GM19438 (cell line): ENCODE measurements around the gene SYAP1.
A peak's percentile ranks its signal among the peaks of the same experiment; 100 is the strongest.
"Not testable (repeated sequence)": the region's sequence is repeated elsewhere in the genome, so short reads cannot be mapped to it uniquely, and the experiment has no call there.

ENCODE experiments used
- ATAC-seq: cut with Tn5 transposase; IDR thresholded peaks from one replicate; pipeline ENCODE4 v1.9.1; 2021; ENCODE audit warnings: low read depth; ENCODE audit not compliant: unreplicated experiment

SYAP1 gene, protein sequence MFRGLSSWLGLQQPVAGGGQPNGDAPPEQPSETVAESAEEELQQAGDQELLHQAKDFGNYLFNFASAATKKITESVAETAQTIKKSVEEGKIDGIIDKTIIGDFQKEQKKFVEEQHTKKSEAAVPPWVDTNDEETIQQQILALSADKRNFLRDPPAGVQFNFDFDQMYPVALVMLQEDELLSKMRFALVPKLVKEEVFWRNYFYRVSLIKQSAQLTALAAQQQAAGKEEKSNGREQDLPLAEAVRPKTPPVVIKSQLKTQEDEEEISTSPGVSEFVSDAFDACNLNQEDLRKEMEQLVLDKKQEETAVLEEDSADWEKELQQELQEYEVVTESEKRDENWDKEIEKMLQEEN

DNA sequence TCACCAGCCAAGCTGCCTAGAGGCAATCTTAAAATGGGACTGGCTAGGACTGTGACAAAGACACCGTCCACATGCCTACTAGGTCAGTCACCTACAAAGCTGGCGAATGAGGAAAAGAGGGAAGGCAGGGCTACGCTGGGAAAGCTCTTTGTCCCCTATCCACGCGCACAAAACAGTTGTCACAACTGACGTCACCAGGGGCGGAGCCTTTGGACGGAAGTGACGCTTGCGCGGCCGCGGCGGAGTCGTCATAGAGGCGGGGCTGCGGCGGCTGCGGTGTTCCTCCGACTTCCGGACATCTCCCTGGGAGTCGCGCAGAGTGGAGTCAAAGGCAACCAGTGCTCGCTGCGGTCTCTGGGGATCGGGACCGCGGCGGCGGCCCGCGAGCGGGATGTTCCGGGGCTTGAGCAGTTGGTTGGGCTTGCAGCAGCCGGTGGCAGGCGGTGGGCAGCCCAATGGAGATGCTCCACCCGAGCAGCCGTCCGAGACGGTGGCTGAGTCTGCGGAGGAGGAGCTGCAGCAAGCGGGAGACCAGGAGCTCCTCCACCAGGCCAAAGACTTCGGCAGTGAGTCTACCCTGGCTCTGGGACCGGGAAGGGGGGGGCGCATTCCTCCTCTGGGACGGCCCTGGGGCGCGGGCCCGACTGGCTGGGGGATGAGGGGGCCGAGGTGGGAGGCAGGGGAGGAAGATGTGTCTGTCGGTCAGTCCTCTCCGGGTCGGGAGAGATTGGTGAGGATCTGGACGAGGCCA lies at the start of gene SYAP1:
Gene SYAP1, plus strand, starts transcription at position 279 of the 751 bp plus-strand sequence. Its CDS starts 113 bp downstream, at position 392.
- ATAC-seq, result peak; percentile 98

DNA sequence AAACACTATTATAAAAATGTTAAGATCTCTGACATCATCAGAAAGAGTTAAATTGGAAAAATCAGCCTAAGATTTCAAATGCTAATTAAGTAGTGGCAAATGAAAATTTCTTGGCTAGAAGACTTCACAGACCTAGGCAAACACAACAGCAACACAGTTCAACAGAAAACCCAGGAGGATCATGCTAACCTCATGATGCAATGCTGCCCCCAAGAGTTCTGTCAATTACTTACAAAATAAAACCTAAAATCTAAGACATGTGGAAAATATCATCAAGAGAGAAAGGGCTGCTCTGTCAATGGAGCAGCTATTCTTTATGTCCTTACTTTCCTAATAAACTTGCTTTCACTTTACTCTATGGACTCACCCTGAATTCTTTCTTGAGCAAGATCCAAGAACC lies 48.4 kb upstream of the SYAP1 start:
- no peak for ATAC-seq

- no peak for ATAC-seq
Measured at GRCh38 chrX:16678689-16679088, 40.7 kb upstream of the SYAP1 start.

- no peak for ATAC-seq
Measured at GRCh38 chrX:16683007-16683664, 36.3 kb upstream of the SYAP1 start.

- ATAC-seq, result no peak
Measured at GRCh38 chrX:16687514-16687913, 31.9 kb upstream of the SYAP1 start.

DNA sequence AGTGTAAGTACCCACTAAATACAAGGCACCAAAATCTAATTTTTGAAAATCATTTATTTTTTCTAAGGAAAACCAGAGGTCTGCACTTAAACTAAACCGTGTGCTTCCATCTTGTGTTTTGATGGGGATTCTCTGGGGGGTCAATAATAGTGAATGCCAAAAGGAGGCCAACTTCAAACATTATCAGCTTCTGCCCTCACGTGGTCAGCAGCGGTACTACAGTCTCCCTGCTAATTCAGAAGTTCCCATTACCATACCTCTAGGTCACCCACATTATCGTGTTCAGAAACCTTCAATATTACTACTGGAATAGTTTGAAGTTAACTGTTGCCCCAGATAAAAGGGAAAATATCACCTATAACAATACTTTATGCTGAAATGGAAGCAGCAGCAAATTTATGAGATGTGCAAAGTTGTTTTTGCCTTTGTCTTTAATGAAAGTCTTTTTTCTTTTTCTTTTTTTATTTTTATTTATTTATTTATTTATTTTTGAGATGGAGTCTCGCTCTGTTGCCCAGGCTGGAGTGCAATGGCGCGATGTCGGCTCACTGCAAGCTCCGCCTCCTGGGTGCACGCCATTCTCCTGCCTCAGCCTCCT lies 24.2 kb upstream of the SYAP1 start:
- ATAC-seq, result peak; percentile 78

DNA sequence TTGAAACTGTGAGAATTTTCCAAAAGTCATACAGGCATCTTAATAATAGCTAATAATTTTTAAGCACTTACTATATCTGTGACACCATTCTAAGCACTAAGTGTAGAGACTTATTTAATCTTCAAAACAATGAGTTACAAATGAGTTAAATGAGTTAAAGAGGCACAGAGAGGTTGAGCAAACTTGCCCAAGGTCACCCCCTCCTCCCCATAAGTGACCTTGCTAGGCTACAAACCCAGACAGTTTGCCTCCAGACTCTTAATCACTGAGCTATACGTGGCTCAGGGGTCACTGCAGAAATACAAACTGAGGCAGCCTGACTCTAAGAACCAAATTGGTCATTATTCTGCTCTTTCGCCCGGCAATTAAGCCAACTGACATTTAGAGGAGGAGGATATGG lies 22.5 kb upstream of the SYAP1 start:
- ATAC-seq, result no peak

DNA sequence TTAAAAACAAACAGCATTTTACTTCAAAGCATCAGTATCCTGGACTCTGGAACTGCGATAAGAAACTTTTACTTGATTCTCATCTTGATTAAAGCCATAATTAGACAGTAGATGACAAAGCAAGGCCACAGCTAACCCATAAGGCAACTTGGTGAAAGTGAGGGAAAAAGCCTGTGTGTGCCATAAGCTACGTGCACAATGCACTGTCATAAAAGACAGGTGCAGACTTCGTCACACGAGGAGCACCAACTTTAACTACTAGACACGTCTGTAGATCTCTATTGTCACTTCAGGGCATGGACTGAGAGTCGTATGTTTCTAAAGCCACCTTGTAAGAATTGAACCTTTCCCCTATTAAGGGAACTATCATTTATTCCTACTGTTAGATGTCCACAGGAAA lies 20.0 kb upstream of the SYAP1 start:
- ATAC-seq, result no peak

- ATAC-seq, result no peak
Measured at GRCh38 chrX:16700734-16701133, 18.7 kb upstream of the SYAP1 start.

- no peak for ATAC-seq
Measured at GRCh38 chrX:16702700-16703599, 16.5 kb upstream of the SYAP1 start.

DNA sequence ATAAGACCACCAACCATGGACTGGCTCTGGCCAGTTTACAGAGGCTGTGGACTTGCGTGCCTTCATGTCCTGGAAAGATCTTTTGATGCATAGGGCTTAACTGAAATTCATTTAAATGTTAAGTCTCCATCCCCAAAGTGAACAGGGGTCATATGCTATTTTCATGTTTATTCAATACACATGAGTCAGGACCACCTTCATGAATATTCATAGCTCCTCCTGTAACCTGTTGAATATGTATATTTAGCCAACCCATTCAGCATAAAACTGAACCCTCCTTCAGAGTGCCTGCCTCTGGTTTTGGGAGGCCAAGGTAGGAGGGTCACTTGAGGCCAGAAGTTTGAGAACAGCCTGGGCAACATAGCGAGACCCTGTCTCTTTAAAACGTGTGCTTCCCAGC lies 14.0 kb upstream of the SYAP1 start:
- no peak for ATAC-seq

GRCh38 chrX:16708016-16708415 lies 11.4 kb upstream of the SYAP1 start:
- ATAC-seq, result no peak

DNA sequence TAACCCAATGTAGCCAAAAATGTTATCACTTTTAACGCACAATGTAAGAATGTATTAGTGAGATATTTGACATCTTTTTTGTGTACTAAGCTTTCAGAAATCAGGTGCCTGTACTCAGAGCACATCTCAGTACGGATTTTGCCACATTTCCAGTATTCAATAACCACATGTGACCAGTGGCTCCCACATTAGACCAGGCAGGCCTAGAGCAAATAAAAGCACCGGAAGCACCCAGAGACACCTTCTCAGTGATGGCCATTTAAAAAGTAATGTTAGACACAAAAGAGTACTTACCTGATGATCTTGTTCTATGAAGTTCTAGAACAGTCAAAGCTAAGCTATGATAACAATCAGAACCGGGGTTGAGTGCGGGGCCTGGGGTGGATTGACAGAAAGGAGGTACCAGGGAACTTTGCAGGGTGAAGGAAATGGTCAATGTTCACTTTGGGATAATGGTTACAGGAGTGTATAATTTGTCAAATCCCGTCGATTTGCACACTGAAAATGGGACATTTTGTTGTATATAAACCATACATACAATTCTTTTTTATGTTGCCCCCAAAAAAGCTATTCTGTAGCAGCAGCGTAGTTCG lies 8.1 kb upstream of the SYAP1 start:
- no peak for ATAC-seq

DNA sequence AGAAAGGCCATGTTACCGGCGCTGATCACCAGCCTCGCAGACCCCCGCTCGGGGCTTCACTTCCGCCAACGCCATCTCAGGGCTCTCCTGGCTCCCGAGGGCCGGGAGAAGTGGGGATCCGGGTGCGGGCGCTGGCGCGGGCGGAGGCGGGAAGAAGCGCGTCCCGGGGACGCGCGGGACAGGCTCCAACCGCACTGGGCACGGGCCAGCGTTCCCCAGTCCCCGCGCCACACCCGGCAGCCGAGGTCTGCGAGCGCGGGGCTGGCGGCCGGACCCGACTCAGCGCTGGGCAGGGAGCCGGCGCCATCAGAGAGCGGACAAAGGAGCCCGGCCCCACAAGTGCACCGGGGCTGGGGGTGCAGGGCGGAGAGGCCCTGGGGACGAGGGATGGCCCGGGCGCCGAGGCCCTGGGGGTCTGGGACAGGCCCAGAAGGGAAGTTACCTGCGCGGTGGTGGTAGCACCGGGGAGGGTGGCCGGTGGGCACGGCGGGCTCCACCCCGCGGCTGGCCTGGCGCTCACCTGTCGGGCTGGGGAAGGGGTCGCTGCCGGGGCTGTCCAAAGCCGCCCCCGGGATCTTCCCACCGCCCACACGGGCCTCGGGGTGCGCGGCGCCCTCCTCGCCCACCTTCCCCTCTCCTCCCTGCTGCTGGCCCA lies 7.4 kb upstream of the SYAP1 start:
- peak; percentile 29 for ATAC-seq

DNA sequence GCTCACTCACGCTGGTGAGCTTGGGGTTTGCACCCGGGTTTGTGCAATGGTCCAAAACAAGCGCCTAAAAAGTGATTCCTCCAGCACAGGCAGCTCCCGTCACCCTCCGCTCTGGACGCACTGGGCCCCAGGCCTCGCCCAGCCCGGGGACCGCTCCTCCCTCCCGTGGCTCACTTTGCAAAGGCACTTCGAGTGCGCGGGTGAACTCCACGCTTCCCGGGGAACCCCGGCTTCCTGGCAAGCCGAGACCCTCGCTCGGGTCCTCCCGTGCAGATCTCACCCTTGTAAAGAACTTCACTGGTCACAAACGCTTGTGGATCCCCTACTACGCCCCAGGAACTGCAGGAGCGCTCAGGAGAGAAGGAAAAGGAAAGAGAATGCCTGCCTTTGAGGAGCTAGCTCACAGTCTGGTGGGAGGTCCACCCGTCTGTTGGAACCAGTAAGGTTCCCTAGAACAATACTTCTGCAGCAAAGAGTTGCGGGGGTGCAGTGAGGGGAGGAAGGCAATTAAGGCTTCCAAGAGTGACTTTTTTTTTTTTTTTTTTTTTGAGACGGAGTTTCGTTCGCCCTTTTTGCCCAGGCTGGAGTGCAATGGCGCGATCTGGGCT lies 6.8 kb upstream of the SYAP1 start, which contains the start of gene CTPS2:
Gene CTPS2, minus strand, starts transcription at position 122 of the 608 bp plus-strand sequence. CDS start 9,767 bp downstream, outside the sequence.
- ATAC-seq, result peak; percentile 87

DNA sequence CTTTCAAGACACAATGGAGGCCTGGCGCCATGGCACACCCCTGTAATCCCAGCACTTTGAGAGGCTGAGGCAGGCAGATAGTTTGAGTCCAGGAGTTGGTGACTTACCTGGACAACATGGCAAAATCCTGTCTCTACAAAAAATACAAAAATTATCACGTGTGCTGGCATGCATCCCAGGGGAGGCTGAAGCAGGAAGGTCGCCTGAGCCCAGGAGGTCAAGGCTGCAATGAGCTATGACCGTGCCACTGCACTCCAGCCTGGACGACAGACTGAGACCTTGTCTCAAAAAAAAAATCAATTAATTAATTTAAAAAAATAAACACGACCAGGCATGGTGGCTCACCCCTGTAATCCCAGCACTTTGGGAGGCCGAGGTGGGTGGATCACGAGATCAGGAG lies 4.9 kb upstream of the SYAP1 start:
- ATAC-seq, result no peak

DNA sequence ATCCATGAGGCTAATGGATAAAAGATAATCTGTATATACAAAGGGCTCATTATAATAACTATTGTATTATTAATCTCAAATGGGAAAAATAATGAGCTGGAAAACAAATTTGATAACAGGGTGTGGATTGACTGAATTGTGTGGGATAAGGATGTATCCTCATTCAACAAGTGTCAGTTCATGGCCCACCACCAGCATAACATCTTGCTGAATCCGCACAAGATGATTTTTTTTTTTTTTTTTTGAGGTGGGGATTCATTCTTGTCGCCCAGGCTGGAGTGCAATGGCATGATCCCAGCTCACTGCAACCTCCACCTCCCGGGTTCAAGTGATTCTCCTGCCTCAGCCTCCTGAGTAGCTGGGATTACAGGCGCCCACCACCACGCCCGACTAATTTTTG lies 3.8 kb upstream of the SYAP1 start:
- ATAC-seq, result not testable (repeated sequence)

GRCh38 chrX:16716451-16716850 lies 3.0 kb upstream of the SYAP1 start:
- not testable (repeated sequence) for ATAC-seq
